Fibroblast of lung (primary cell): Measurements from ENCODE around the gene KDM7A. TPM values are rescaled to one million over a fixed set of nuclear protein-coding genes. Genes with fewer than 3 reads are reported as not detected.
A peak's percentile ranks its signal among the peaks of the same experiment; 100 is the strongest.

ENCODE experiments used
- DNase-seq, 2 donors: peaks; one replicate each; pipeline versions ENCODE4 v3.0.0 to v3.0.0-alpha.2; 2010; ENCODE audit warnings: low read depth in 2 of 2
- H2AFZ ChIP-seq: 2 replicates; pipeline ENCODE4 v1.5.1; 2012; ENCODE audit warnings: low read length, control low read depth, inconsistent platforms
- H3K27ac ChIP-seq: 2 replicates; pipeline ENCODE4 v1.5.1; 2011; ENCODE audit warnings: low read length, control low read depth; ENCODE audit not compliant: insufficient read depth
- H3K27me3 ChIP-seq: 2 replicates; pipeline ENCODE4 v1.5.1; 2011; ENCODE audit warnings: mild to moderate bottlenecking, low read length; ENCODE audit not compliant: control insufficient read depth, insufficient read depth
- H3K36me3 ChIP-seq: 2 replicates; pipeline ENCODE4 v1.5.1; 2011; ENCODE audit warnings: low read length; ENCODE audit not compliant: control insufficient read depth, insufficient read depth
- H3K4me1 ChIP-seq: 2 replicates; pipeline ENCODE4 v1.5.1; 2011; ENCODE audit warnings: low read length; ENCODE audit not compliant: control insufficient read depth, insufficient read depth; ENCODE audit errors: extremely low read depth
- H3K4me2 ChIP-seq: 2 replicates; pipeline ENCODE4 v1.5.1; 2011; ENCODE audit warnings: low read length, control low read depth; ENCODE audit not compliant: insufficient read depth; ENCODE audit errors: extremely low read depth
- H3K4me3 ChIP-seq, 4 experiments: fragments of 200-600 bp in 1 of 4; sonication (generic) in 1 of 4; replicated peaks in 1 of 4; 2 replicates each; pipeline ENCODE4 v1.5.1; 2011 to 2016; ENCODE audit warnings: low read length in 4 of 4, low read depth in 3 of 4, mild to moderate bottlenecking in 3 of 4, control low read depth in 2 of 4, inconsistent platforms in 1 of 4, mixed read lengths in 1 of 4; ENCODE audit not compliant: insufficient read depth in 1 of 4; ENCODE audit errors: control extremely low read depth in 1 of 4
- H3K79me2 ChIP-seq: 2 replicates; pipeline ENCODE4 v1.5.1; 2012; ENCODE audit warnings: mild to moderate bottlenecking, low read length, inconsistent platforms; ENCODE audit not compliant: control insufficient read depth, insufficient read depth
- H3K9ac ChIP-seq: 2 replicates; pipeline ENCODE4 v1.5.1; 2011; ENCODE audit warnings: mild to moderate bottlenecking, low read length, control low read depth; ENCODE audit not compliant: insufficient read depth
- H3K9me3 ChIP-seq: 2 replicates; pipeline ENCODE4 v1.5.1; 2012; ENCODE audit warnings: low read depth, low read length; ENCODE audit not compliant: control insufficient read depth, insufficient read depth
- H4K20me1 ChIP-seq: 2 replicates; pipeline ENCODE4 v1.5.1; 2011; ENCODE audit warnings: low read length; ENCODE audit not compliant: control insufficient read depth, insufficient read depth; ENCODE audit errors: extremely low read depth
- CTCF ChIP-seq, 2 donors: IDR thresholded peaks in 1 of 2; conservative IDR thresholded peaks in 1 of 2; 1 replicate in 1 of 2; 2 replicates in 1 of 2; pipeline ENCODE4 v1.5.1; 2011 to 2012; ENCODE audit warnings: low read length in 2 of 2, control low read depth in 1 of 2, inconsistent platforms in 1 of 2, low read depth in 1 of 2, mild to moderate bottlenecking in 1 of 2
- EZH2 ChIP-seq: IDR thresholded peaks from 2 replicates; pipeline ENCODE4 v1.5.1; 2012; ENCODE audit warnings: low read length, control low read depth, mild to moderate bottlenecking; ENCODE audit errors: missing control alignments
- polyA plus RNA-seq, 2 donors: library from polyadenylated mRNA; depleted of rRNA in 1 of 2; stranded (reverse) in 1 of 2; unstranded in 1 of 2; fragments of >200 nt; gene quantifications; 2 replicates each; pipeline ENCODE4 v1.2.1, GENCODE V29; 2011 to 2012; ENCODE audit warnings: missing spikeins in 1 of 2
- total RNA-seq: library from RNA; depleted of rRNA; stranded (reverse); fragments of >200 nt; gene quantifications from 2 replicates; pipeline ENCODE4 v1.2.1, GENCODE V29; 2014

KDM7A gene
- total and polyA plus RNA-seq, 2 donors (not counting 1 experiment from before 2014, with no cell fraction given) = 1.9 to 4.8 TPM

GRCh38 chr7:140200061-140200989 lies 23.5 kb upstream of the KDM7A start:
- Histone ChIP-seq H3K36me3 (no peaks in the 10 kb centered on the region), H3K9ac (no peak overlapping the region), H3K9me3 (no peaks in the 10 kb centered on the region), H3K4me1 (peaks cover 3% of the 10 kb centered on the region), H3K4me2 (no peak overlapping the region), H3K4me3 (no peak overlapping the region), H3K27me3 (no peaks in the 10 kb centered on the region), H3K27ac (no peak overlapping the region), H3K79me2 (no peaks in the 10 kb centered on the region), H4K20me1 (no peaks in the 10 kb centered on the region), H2AFZ (no peak overlapping the region)
- peak; percentile 55 to 59 for DNase-seq
- TF ChIP-seq EZH2 (no peak), CTCF (conservative IDR thresholded peaks at IDR 0.05 in 1 of 2, IDR thresholded peaks at IDR 0.05 in 1 of 2; ENCODE audit: low read depth in 1 of 2, low read length in 2 of 2) (no peak)

- DNase-seq = no peak
- Histone ChIP-seq H3K27ac (no peak overlapping the region), H4K20me1 (no peaks in the 10 kb centered on the region), H3K36me3 (no peaks in the 10 kb centered on the region), H3K79me2 (no peaks in the 10 kb centered on the region), H2AFZ (no peak overlapping the region), H3K27me3 (no peaks in the 10 kb centered on the region), H3K4me2 (no peak overlapping the region), H3K4me1 (peaks cover 3% of the 10 kb centered on the region), H3K4me3 (no peak overlapping the region), H3K9me3 (no peaks in the 10 kb centered on the region), H3K9ac (no peak overlapping the region)
- TF ChIP-seq CTCF (conservative IDR thresholded peaks at IDR 0.05 in 1 of 2, IDR thresholded peaks at IDR 0.05 in 1 of 2; ENCODE audit: low read depth in 1 of 2, low read length in 2 of 2) (no peak), EZH2 (no peak)
Observed at GRCh38 chr7:140197938-140198337, 21.2 kb upstream of the KDM7A start.

GRCh38 chr7:140197218-140197890 lies 20.6 kb upstream of the KDM7A start:
- Histone ChIP-seq H3K27ac (no peak overlapping the region), H4K20me1 (no peaks in the 10 kb centered on the region), H3K9ac (no peak overlapping the region), H3K4me1 (peaks cover 3% of the 10 kb centered on the region), H3K9me3 (no peaks in the 10 kb centered on the region), H3K79me2 (no peaks in the 10 kb centered on the region), H3K4me3 (no peak overlapping the region), H3K36me3 (no peaks in the 10 kb centered on the region), H3K4me2 (no peak overlapping the region), H3K27me3 (no peaks in the 10 kb centered on the region), H2AFZ (no peak overlapping the region)
- TF ChIP-seq CTCF (conservative IDR thresholded peaks at IDR 0.05 in 1 of 2, IDR thresholded peaks at IDR 0.05 in 1 of 2; ENCODE audit: low read depth in 1 of 2, low read length in 2 of 2) = no peak
- no peak for TF ChIP-seq EZH2
- no peak for DNase-seq
